ENCODE data around the gene PCDH17. TPM values are rescaled to one million over a fixed set of nuclear protein-coding genes. Genes with fewer than 3 reads are reported as not detected.

Gene PCDH17
- total RNA-seq, 4 donors from 2014 or later = 2.1 to 10.1 (median 5.2) TPM

DNA sequence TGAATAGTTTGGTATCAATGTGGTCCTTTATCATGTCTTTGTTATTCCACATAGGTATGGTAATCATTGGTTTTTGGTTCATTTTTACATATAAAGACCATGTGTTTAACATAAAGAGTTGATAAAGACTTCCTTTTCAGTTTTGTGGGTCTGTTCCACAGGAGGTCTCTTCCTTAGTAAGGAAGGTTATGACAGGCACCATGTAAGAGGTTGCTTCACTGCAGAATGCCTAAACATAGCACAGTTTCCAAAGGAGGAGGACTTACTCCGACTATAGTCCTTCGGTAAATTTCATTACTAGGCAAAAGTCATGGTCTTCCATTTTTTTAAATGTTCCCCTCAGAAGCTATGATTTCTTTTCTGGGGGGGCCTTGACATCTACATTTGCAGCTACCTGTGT, 27.1 kb upstream of the PCDH17 start:
- DNase-seq (ENCODE audit: low spot score) = no peak
- TF ChIP-seq, protein P1, sequence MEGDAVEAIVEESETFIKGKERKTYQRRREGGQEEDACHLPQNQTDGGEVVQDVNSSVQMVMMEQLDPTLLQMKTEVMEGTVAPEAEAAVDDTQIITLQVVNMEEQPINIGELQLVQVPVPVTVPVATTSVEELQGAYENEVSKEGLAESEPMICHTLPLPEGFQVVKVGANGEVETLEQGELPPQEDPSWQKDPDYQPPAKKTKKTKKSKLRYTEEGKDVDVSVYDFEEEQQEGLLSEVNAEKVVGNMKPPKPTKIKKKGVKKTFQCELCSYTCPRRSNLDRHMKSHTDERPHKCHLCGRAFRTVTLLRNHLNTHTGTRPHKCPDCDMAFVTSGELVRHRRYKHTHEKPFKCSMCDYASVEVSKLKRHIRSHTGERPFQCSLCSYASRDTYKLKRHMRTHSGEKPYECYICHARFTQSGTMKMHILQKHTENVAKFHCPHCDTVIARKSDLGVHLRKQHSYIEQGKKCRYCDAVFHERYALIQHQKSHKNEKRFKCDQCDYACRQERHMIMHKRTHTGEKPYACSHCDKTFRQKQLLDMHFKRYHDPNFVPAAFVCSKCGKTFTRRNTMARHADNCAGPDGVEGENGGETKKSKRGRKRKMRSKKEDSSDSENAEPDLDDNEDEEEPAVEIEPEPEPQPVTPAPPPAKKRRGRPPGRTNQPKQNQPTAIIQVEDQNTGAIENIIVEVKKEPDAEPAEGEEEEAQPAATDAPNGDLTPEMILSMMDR (IDR thresholded peaks at IDR 0.05) = no peak
- ATAC-seq (ENCODE audit: low FRiP score) = no peak

DNA sequence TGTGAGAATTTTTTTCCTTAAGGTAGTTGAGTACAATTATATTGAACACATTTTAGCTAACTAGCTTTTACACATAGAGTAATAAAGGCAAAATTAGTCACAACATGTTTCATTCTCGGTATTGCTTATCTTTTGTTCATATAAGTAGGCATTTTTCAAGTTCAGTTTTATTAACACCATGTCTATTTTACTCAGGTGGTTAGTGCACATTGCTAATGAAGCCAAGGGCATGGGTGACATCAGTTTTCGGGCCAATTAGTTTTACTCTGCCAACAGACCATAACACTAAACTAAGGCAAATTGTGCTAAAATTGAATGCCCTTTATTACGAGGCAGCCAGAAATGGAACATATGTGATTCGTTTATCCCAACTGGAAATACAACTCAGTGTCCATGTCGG, 19.6 kb upstream of the PCDH17 start:
- ATAC-seq (ENCODE audit: low FRiP score) (no peak), DNase-seq (ENCODE audit: low spot score) (no peak)
- TF ChIP-seq, protein P1 (IDR thresholded peaks at IDR 0.05) = no peak

DNA sequence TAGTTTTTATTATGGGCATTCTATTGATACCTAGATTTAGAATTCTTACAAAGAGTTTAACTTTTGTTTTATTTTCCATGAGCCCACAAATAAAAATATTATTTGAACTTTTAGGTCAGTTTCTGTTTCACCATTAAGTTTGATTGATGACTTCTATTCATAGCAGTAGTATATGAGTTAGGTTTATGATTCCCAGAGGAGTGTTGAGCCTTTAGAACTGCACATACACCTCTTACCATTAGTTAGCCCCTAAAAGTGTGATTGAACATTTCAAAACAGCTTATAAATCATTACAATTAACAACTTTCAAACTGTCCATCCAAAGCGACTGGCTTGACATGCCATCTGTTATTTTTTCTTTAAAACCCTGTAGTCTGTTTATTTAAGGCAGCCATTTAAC, 19.0 kb upstream of the PCDH17 start:
- DNase-seq (ENCODE audit: low spot score) (no peak), ATAC-seq (ENCODE audit: low FRiP score) (no peak)
- TF ChIP-seq, protein P1 (IDR thresholded peaks at IDR 0.05) = no peak

DNA sequence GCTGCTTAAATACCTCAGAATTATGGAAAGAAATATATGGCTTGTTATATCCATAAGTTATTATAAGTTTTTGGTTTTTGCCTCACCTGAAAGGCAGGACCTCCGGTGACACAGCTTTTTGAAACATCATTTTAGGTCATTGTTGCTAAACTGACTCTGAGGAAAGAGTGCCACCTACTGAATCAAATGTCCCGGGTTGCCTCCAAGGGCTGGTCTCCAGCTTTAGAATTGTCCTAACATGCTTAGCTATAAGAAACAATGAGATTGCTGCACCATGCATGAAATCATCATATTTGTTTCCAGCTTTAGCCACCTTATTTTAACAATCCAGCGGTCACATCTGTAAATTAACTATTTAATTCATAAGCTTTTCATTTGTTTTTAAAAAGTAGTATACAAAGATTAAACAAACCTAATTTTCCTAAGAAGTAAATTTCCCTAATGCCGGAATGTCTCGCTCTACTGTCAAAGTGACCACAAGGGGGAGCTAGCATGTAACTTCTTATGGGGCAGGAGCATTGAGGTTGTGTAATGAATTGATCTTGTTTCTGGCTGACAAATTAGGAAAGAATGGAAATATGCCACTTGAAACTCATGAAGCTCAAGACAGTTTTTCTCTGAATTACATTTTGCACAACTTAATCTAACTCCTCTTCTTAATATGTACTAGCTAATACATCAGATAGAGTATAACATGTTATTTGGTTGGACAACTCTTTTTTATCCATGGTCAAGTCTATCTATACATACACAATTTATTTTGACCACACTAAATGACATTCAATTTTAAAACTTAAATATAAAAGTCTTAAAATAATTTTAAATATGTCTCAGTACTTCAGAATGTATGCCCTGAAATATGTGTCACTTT, 6.7 kb upstream of the PCDH17 start:
- TF ChIP-seq, protein P1 (IDR thresholded peaks at IDR 0.05) = peak in 1 of 3 donors; percentile 42
- DNase-seq (ENCODE audit: low spot score) (no peak), ATAC-seq (ENCODE audit: low FRiP score) (no peak)

DNA sequence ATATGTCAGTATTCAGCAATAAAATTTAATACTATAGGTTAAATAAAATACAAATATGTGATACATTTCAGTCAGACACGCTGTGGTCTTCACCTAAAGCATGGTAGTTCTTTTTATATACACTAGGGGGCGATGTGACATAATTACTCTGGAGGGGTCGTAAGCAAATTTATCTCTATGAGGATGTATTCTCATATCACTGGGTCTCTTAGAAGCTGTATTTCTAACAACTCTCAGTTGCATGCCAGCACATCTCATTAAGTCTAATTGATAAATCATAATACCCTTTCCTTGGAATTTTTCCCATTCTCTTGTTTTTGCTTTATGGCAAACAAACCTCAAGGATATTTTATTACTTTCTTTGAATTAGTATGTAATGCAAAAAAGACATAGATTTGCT, 3.9 kb upstream of the PCDH17 start:
- ATAC-seq (ENCODE audit: low FRiP score) (no peak), DNase-seq (ENCODE audit: low spot score) (no peak)
- TF ChIP-seq, protein P1 (IDR thresholded peaks at IDR 0.05) = peak in 1 of 3 donors; percentile 24

DNA sequence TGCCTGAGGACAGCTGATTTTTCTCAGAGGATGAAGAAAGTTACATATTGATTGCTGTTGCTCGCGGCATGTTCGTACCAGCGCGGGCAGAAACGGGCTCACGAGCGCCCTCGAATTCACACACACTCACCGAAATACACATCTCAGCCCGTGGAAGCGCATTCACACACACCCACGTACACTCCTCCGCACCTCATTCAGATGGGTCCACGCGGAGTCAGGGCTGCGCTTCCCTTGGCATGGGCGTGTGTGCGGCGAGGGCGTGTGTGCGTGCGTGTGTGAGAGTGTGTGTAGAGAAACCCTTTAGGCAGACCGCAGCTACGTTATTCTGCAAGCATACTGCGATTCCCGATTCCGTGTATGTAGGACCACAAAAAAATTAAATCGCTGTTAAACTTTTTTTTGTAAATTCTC, 2.1 kb upstream of the PCDH17 start:
- DNase-seq (ENCODE audit: low spot score) = peak; percentile 26
- TF ChIP-seq, protein P1 (IDR thresholded peaks at IDR 0.05) = no peak
- ATAC-seq (ENCODE audit: low FRiP score) = peak; percentile 12

DNA sequence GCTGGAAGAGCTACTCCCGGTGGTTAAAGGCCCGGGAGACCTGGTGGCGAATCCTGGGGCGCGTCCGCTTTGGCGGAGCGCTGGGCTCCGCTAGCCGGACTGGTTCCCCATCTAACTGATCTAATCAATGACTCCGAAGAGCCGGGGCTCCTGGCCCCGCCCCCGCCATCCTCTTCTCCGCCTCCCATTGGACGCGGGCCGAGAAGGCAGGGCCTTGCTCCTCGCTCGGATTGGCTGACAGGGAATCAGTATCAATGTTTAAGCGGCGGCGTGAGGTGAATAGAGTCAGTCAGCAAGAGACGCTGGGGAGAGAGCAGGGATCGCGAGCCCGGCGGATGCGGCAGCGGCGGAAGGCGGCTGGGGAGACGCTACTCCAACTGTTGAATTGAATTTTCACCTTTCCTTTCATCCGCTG, 1.7 kb upstream of the PCDH17 start:
- peak; percentile 72 for ATAC-seq (ENCODE audit: low FRiP score)
- TF ChIP-seq, protein P1 (IDR thresholded peaks at IDR 0.05) = no peak
- peak; percentile 52 for DNase-seq (ENCODE audit: low spot score)
